Measurements from ENCODE around the gene SLC6A20.

DNA sequence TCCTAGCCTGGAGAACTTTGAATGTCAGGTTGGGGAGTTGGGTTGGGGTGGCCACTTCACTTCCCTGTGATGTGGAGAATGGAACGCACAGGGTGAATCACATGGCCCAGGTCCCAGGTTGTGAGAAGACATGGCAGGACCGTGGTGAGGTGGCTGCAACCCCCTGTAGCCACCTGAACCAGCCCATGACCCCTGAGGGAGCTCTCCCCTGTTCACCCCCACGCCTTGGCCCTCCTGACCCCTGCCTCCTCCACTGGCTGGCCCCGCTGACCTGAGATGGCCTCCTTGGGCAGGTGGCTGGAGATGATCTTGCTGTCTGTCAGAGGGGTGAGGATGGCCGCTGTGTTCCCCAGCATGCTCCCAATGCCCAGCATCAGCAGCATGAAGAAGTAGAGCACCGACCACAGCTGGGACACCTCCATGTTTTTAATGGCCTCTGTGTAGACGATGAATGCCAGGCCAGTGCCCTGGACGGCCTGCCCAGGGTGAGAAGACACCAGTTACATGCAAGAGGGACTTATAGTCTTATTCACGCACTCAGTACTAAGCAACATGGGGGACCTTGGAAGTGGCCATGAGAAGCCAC, 31.0 kb downstream of the SLC6A20 start:
- no peak for TF ChIP-seq POLR2A (IDR thresholded peaks at IDR 0.05)
- TF ChIP-seq, protein P1, sequence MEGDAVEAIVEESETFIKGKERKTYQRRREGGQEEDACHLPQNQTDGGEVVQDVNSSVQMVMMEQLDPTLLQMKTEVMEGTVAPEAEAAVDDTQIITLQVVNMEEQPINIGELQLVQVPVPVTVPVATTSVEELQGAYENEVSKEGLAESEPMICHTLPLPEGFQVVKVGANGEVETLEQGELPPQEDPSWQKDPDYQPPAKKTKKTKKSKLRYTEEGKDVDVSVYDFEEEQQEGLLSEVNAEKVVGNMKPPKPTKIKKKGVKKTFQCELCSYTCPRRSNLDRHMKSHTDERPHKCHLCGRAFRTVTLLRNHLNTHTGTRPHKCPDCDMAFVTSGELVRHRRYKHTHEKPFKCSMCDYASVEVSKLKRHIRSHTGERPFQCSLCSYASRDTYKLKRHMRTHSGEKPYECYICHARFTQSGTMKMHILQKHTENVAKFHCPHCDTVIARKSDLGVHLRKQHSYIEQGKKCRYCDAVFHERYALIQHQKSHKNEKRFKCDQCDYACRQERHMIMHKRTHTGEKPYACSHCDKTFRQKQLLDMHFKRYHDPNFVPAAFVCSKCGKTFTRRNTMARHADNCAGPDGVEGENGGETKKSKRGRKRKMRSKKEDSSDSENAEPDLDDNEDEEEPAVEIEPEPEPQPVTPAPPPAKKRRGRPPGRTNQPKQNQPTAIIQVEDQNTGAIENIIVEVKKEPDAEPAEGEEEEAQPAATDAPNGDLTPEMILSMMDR (IDR thresholded peaks at IDR 0.05): no peak
- TF ChIP-seq EP300 (IDR thresholded peaks at IDR 0.05): no peak

Data from sigmoid colon (tissue), 4 donors.